ENCODE results near the gene RCOR1.

The RCOR1 gene

GRCh38 chr14:102770147-102771123 lies 178.0 kb downstream of the RCOR1 start:
- DNase-seq (ENCODE audit: low read depth), result no peak
- no peak overlapping the region for H3K4me3 ChIP-seq (ENCODE audit: low read length)
- TF ChIP-seq CTCF (conservative IDR thresholded peaks at IDR 0.05; ENCODE audit: low read length), result no peak

DNA sequence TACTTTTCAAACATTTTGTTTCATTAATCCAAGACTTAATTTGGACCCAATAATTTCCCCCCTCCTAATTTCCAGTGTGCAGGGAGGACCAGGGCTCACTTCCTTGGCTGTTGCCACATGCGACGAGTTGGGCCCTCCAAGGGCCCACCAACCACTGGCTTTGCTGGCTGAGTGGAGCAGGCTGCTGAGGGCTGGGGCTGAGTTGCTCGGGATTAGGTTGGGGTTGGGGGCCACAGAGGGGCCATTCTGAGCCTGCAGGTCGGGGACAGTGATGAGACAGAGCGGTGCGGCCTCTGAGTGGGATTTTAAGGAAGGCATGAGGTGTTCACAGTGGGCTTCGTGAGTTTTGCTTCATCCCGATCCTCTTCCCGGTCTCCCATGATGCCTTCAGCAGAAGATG lies 178.7 kb downstream of the RCOR1 start:
- no peak for TF ChIP-seq CTCF (conservative IDR thresholded peaks at IDR 0.05; ENCODE audit: low read length)
- DNase-seq (ENCODE audit: low read depth), result no peak

DNA sequence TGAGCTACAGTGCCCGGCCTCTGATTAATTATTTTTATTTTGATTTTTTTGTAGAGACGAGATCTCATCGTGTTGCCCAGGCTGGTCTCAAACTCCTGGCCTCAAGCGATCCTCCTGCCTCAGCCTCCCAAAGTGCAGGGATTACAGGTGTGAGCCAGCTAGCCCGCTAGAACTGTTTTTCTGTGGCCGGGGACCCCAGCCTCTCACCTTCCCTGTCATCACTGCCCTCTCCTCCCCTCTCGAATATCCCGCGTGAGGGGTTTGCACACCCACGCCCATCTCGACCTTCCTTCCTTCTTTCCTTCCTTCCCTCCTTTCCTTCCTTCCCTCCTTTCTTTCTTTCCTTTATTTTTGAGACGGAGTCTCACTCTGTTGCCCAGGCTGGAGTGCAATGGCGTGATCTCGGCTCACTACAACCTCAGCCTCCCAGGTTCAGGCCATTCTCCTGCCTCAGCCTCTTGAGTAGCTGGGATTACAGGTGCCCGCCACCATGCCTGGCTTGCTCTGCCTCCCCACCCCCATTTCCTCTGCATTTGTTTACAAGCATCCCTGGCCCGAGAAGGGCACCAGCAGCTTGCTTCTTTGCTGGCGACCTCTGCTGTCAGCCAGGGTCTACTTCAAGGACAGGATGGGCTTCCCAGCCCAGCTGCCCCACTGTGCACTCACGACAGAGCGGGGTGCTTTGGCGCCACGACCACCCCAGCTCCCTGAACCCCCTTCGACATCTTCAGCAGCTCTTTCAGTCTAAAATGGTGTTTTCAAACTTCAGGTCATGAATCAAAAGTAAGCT lies 180.5 kb downstream of the RCOR1 start:
- TF ChIP-seq CTCF (conservative IDR thresholded peaks at IDR 0.05; ENCODE audit: low read length), result 0 out of 2 replicates have a peak, but pooled peaks have one; percentile 12
- no peak overlapping the region for H3K4me3 ChIP-seq (ENCODE audit: low read length)
- DNase-seq (ENCODE audit: low read depth), result no peak

More for the DNA sequence above, 178.7 kb downstream of the RCOR1 start:
- H3K4me3 ChIP-seq (ENCODE audit: low read length), result no peak overlapping the region

GRCh38 chr14:102774391-102775153 lies 182.1 kb downstream of the RCOR1 start:
- peak; percentile 70 for DNase-seq (ENCODE audit: low read depth)
- H3K4me3 ChIP-seq (ENCODE audit: low read length), result no peak overlapping the region
- peak; percentile 96 for TF ChIP-seq CTCF (conservative IDR thresholded peaks at IDR 0.05; ENCODE audit: low read length)

GRCh38 chr14:102775855-102776760 lies 183.7 kb downstream of the RCOR1 start:
- no peak for TF ChIP-seq CTCF (conservative IDR thresholded peaks at IDR 0.05; ENCODE audit: low read length)
- no peak overlapping the region for H3K4me3 ChIP-seq (ENCODE audit: low read length)
- peak; percentile 69 for DNase-seq (ENCODE audit: low read depth)
